Fibroblast of lung (primary cell): Measurements from ENCODE around the gene NAGLU.

Experiments
- EZH2 ChIP-seq: IDR thresholded peaks from 2 replicates; pipeline ENCODE4 v1.5.1; 2012; ENCODE audit warnings: low read length, control low read depth, mild to moderate bottlenecking; ENCODE audit errors: missing control alignments
- TF ChIP-seq, protein P1 (sequence below), 2 donors: IDR thresholded peaks in 1 of 2; conservative IDR thresholded peaks in 1 of 2; 1 replicate in 1 of 2; 2 replicates in 1 of 2; pipeline ENCODE4 v1.5.1; 2011 to 2012; ENCODE audit warnings: low read length in 2 of 2, control low read depth in 1 of 2, inconsistent platforms in 1 of 2, low read depth in 1 of 2, mild to moderate bottlenecking in 1 of 2

DNA sequence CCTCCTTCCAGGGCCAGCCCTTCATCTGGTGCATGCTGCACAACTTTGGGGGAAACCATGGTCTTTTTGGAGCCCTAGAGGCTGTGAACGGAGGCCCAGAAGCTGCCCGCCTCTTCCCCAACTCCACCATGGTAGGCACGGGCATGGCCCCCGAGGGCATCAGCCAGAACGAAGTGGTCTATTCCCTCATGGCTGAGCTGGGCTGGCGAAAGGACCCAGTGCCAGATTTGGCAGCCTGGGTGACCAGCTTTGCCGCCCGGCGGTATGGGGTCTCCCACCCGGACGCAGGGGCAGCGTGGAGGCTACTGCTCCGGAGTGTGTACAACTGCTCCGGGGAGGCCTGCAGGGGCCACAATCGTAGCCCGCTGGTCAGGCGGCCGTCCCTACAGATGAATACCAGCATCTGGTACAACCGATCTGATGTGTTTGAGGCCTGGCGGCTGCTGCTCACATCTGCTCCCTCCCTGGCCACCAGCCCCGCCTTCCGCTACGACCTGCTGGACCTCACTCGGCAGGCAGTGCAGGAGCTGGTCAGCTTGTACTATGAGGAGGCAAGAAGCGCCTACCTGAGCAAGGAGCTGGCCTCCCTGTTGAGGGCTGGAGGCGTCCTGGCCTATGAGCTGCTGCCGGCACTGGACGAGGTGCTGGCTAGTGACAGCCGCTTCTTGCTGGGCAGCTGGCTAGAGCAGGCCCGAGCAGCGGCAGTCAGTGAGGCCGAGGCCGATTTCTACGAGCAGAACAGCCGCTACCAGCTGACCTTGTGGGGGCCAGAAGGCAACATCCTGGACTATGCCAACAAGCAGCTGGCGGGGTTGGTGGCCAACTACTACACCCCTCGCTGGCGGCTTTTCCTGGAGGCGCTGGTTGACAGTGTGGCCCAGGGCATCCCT, 7.4 kb downstream of the NAGLU start:
- TF ChIP-seq, protein P1, sequence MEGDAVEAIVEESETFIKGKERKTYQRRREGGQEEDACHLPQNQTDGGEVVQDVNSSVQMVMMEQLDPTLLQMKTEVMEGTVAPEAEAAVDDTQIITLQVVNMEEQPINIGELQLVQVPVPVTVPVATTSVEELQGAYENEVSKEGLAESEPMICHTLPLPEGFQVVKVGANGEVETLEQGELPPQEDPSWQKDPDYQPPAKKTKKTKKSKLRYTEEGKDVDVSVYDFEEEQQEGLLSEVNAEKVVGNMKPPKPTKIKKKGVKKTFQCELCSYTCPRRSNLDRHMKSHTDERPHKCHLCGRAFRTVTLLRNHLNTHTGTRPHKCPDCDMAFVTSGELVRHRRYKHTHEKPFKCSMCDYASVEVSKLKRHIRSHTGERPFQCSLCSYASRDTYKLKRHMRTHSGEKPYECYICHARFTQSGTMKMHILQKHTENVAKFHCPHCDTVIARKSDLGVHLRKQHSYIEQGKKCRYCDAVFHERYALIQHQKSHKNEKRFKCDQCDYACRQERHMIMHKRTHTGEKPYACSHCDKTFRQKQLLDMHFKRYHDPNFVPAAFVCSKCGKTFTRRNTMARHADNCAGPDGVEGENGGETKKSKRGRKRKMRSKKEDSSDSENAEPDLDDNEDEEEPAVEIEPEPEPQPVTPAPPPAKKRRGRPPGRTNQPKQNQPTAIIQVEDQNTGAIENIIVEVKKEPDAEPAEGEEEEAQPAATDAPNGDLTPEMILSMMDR (conservative IDR thresholded peaks at IDR 0.05 in 1 of 2, IDR thresholded peaks at IDR 0.05 in 1 of 2; ENCODE audit: low read depth in 1 of 2, low read length in 2 of 2), result no peak
- no peak for TF ChIP-seq EZH2
